Endothelial cell of umbilical vein (primary cell): ENCODE measurements around the gene SIAH2. TPM values are rescaled to one million over a fixed set of nuclear protein-coding genes. Genes with fewer than 3 reads are reported as not detected.
A peak's percentile ranks its signal among the peaks of the same experiment; 100 is the strongest.

ENCODE experiments used
- BruUV-seq: library from RNA; stranded (reverse); fragments of 400-500 nt; replicated peaks from 2 replicates; lab custom pipeline; 2021; lab: Mats Ljungman, UMichigan
- CTCF ChIA-PET: fragments of 300-600, 350-600 bp; sonication (Branson Sonifier 250); formaldehyde crosslinking; loops from one replicate; lab custom pipeline; 2021; ENCODE audit warnings: antibody characterized with exemption, inconsistent platforms; lab: Charles Lee
- POLR2A ChIA-PET: fragments of 300-600, 350-600 bp; sonication (Branson Sonifier 250); formaldehyde crosslinking; loops from one replicate; lab custom pipeline; 2021; ENCODE audit warnings: antibody characterized with exemption, inconsistent platforms; lab: Charles Lee
- DNase-seq: peaks from one replicate; pipeline ENCODE4 v3.0.0-alpha.2; 2011; ENCODE audit warnings: low read depth, low spot score
- FAIRE-seq: peaks from 2 replicates; lab custom pipeline; 2011; peaks lifted over from hg19 to GRCh38; lab: Jason Lieb, UNC
- H2AFZ ChIP-seq: 2 replicates; pipeline ENCODE4 v1.6.0; 2012; ENCODE audit warnings: low read depth, low read length, control low read depth, inconsistent platforms
- H3K27ac ChIP-seq: 2 replicates; pipeline ENCODE4 v1.5.1; 2011; ENCODE audit warnings: low read depth, mild to moderate bottlenecking, control low read depth, low read length, moderate library complexity; ENCODE audit not compliant: insufficient read depth
- H3K27me3 ChIP-seq, 2 experiments: 2 replicates each; pipeline versions ENCODE4 v1.6.0 to v1.6.1; 2011; ENCODE audit warnings: low read length in 2 of 2, mixed read lengths in 1 of 2; ENCODE audit not compliant: control insufficient read depth in 2 of 2, insufficient read depth in 2 of 2
- H3K36me3 ChIP-seq, 2 experiments: 2 replicates in 1 of 2; 3 replicates in 1 of 2; pipeline ENCODE4 v1.5.1; 2011; ENCODE audit warnings: low read length in 2 of 2, mild to moderate bottlenecking in 1 of 2, moderate library complexity in 1 of 2; ENCODE audit not compliant: control insufficient read depth in 2 of 2, insufficient read depth in 2 of 2; ENCODE audit errors: extremely low read depth in 1 of 2
- H3K4me1 ChIP-seq: 3 replicates; pipeline ENCODE4 v1.5.1; 2011; ENCODE audit warnings: mild to moderate bottlenecking, low read length; ENCODE audit not compliant: control insufficient read depth, insufficient read depth; ENCODE audit errors: extremely low read depth
- H3K4me2 ChIP-seq: 2 replicates; pipeline ENCODE4 v1.6.1; 2011; ENCODE audit warnings: low read length, control low read depth, mixed read lengths; ENCODE audit not compliant: insufficient read depth
- H3K4me3 ChIP-seq, 3 experiments: fragments of 200-600 bp in 1 of 3; sonication (generic), shearing (Covaris generic) in 1 of 3; replicated peaks in 1 of 3; 2 replicates each; pipeline ENCODE4 v1.5.1; 2011 to 2016; ENCODE audit warnings: control low read depth in 3 of 3, low read length in 3 of 3, mild to moderate bottlenecking in 2 of 3, inconsistent platforms in 1 of 3, low read depth in 1 of 3, moderate library complexity in 1 of 3; ENCODE audit not compliant: insufficient read depth in 1 of 3
- H3K79me2 ChIP-seq: 2 replicates; pipeline ENCODE4 v1.6.0; 2012; ENCODE audit warnings: low read length, inconsistent platforms; ENCODE audit not compliant: control insufficient read depth, insufficient read depth
- H3K9ac ChIP-seq: replicated peaks from 2 replicates; pipeline ENCODE3; 2011; ENCODE audit warnings: low read length, control low read depth; ENCODE audit not compliant: insufficient read depth; ENCODE audit errors: extremely low read depth
- H3K9me1 ChIP-seq: replicated peaks from 3 replicates; pipeline ENCODE4 v1.6.0; 2011; ENCODE audit warnings: mild to moderate bottlenecking, low read length; ENCODE audit not compliant: control insufficient read depth, insufficient read depth; ENCODE audit errors: extremely low read depth
- H3K9me3 ChIP-seq: replicated peaks from 2 replicates; pipeline ENCODE4 v1.5.1; 2012; ENCODE audit warnings: low read length, inconsistent platforms; ENCODE audit not compliant: control insufficient read depth, insufficient read depth
- H4K20me1 ChIP-seq: replicated peaks from 2 replicates; pipeline ENCODE3; 2011; ENCODE audit warnings: mild to moderate bottlenecking, low read length; ENCODE audit not compliant: control insufficient read depth, insufficient read depth; ENCODE audit errors: extremely low read depth
- CTCF ChIP-seq, 2 donors: IDR thresholded peaks; 1 replicate in 1 of 2; 2 replicates in 1 of 2; pipeline ENCODE4 v1.5.1; 2011; ENCODE audit warnings: low read length in 2 of 2, mild to moderate bottlenecking in 2 of 2, moderate library complexity in 2 of 2, control low read depth in 1 of 2, inconsistent platforms in 1 of 2, low read depth in 1 of 2; ENCODE audit not compliant: insufficient read depth in 1 of 2; ENCODE audit errors: extremely low read depth in 1 of 2
- EZH2 ChIP-seq: IDR thresholded peaks from 2 replicates; pipeline ENCODE4 v1.6.1; 2012; ENCODE audit warnings: borderline replicate concordance, low read depth, mild to moderate bottlenecking, moderate library complexity, low read length, inconsistent platforms; ENCODE audit not compliant: severe bottlenecking
- FOS ChIP-seq: IDR thresholded peaks from 2 replicates; pipeline ENCODE4 v1.6.1; 2011; ENCODE audit warnings: mild to moderate bottlenecking, low read length, moderate library complexity, borderline replicate concordance; ENCODE audit not compliant: insufficient read depth
- GATA2 ChIP-seq: IDR thresholded peaks from 2 replicates; pipeline ENCODE4 v1.7.0; 2011; ENCODE audit warnings: low read depth, mild to moderate bottlenecking, moderate library complexity, mixed read lengths, low read length; ENCODE audit not compliant: insufficient read length, insufficient read depth
- JUN ChIP-seq: IDR thresholded peaks from 2 replicates; pipeline ENCODE4 v1.6.1; 2011; ENCODE audit warnings: borderline replicate concordance, low read depth; ENCODE audit not compliant: insufficient read length, insufficient read depth
- MAX ChIP-seq: IDR thresholded peaks from 2 replicates; pipeline ENCODE4 v1.6.1; 2011; ENCODE audit not compliant: insufficient read depth, insufficient read length
- MYC ChIP-seq: IDR thresholded peaks from one replicate; pipeline ENCODE4 v1.6.1; 2011; ENCODE audit warnings: mild to moderate bottlenecking, low read depth, low read length
- POLR2A ChIP-seq: IDR thresholded peaks from 2 replicates; pipeline ENCODE4 v1.6.1; 2012; ENCODE audit warnings: low read depth, mild to moderate bottlenecking, control low read depth, low read length
- POLR2AphosphoS5 ChIP-seq: IDR thresholded peaks from 2 replicates; pipeline ENCODE4 v1.6.1; 2012; ENCODE audit warnings: low read depth, mild to moderate bottlenecking, control low read depth, low read length, moderate library complexity; ENCODE audit not compliant: insufficient read depth
- dilution Hi-C: fragments of 300-500 bp; cut with MboI; formaldehyde crosslinking; loops from one replicate; pipeline ENCODE4 v1.15.0; 2019; ENCODE audit warnings: low sequenced_read_pairs; ENCODE audit not compliant: extremely low pct_ligation_motif_present
- intact Hi-C: fragments of 100-400 bp; cut with micrococcal nuclease; formaldehyde crosslinking; loops from one replicate; pipeline ENCODE4 v1.10.0; 2022
- polyA plus RNA-seq, 4 experiments: library from polyadenylated mRNA; depleted of rRNA in 3 of 4; stranded (reverse) in 3 of 4; unstranded in 1 of 4; fragments of >200 nt; gene quantifications; 2 replicates each; pipeline versions ENCODE4 v1.2.1 to v1.2.3, GENCODE V29; 2011 to 2012; ENCODE audit warnings: missing spikeins in 1 of 4
- total RNA-seq: library from RNA; stranded (reverse); gene quantifications from 2 replicates; pipeline ENCODE4 v1.2.3, GENCODE V29; 2021

The SIAH2 gene
- total and polyA plus RNA-seq, 2 donors (not counting 3 experiments of a cell fraction or from before 2014, with no cell fraction given), result 16.7 to 25.1 TPM

GRCh38 chr3:150703756-150704344, 59.1 kb downstream of the SIAH2 start, which contains the start of gene ERICH6:
TSS of gene ERICH6 (minus strand) at chr3:150703920. CDS start at chr3:150703898, 22 bp downstream.
- dilution Hi-C loops (no loop called here), intact Hi-C loops (loop anchor here (1.0 to 10.0 kb wide), 4 partner anchors 59 to 732 kb away; partner anchors contain the start of genes EIF2A, PFN2, SELENOT and SERP1)
- no peaks in the 10 kb centered on the region for H3K36me3 ChIP-seq
- H3K9me3 ChIP-seq, result no peaks in the 10 kb centered on the region
- BruUV-seq, result TSS peak; percentile 76
- peak; percentile 90 for DNase-seq
- H4K20me1 ChIP-seq, result no peaks in the 10 kb centered on the region
- TF ChIP-seq MAX, result no peak
- TF ChIP-seq POLR2AphosphoS5, result peak; percentile 25
- no peak for TF ChIP-seq JUN
- no peak for TF ChIP-seq GATA2
- no peak for TF ChIP-seq MYC
- TF ChIP-seq EZH2, result no peak
- TF ChIP-seq FOS, result no peak
- peak; percentile 17 for TF ChIP-seq POLR2A
- peak in 1 of 2 donors; percentile 12 for TF ChIP-seq CTCF (IDR thresholded peaks at IDR 0.05; ENCODE audit: extremely low read depth in 1 of 2, insufficient read depth in 1 of 2, low read depth in 1 of 2, low read length in 2 of 2)
- H3K9ac ChIP-seq, result peak within 1 kb of the TSS; percentile 95
- no peaks in the 10 kb centered on the region for H3K79me2 ChIP-seq
- peak; percentile 82 for FAIRE-seq
- H3K4me3 ChIP-seq, result peak within 1 kb of the TSS; percentile 43 to 78 (median 68)
- H3K4me1 ChIP-seq, result peaks cover 7% of the 10 kb centered on the region
- no peaks in the 10 kb centered on the region for H3K9me1 ChIP-seq
- POLR2A ChIA-PET, result interaction anchor here (0.7 to 1.5 kb wide), 7 partner anchors 8 to 120 kb away, joined by 3 to 10 read pairs (median 6); partner anchors contain the start of genes SELENOT and SIAH2
- H3K27me3 ChIP-seq, result no peaks in the 10 kb centered on the region
- peak within 1 kb of the TSS; percentile 72 for H3K27ac ChIP-seq
- CTCF ChIA-PET, result interaction anchor here (0.6 to 1.7 kb wide), 9 partner anchors 14 to 383 kb away, joined by 3 to 9 read pairs (median 4); partner anchors contain the start of genes MED12L and SIAH2
- peak within 1 kb of the TSS; percentile 84 for H2AFZ ChIP-seq
- H3K4me2 ChIP-seq, result peak within 1 kb of the TSS; percentile 86
